Endothelial cell of umbilical vein (primary cell): ENCODE measurements around the gene EPX.

Experiments
- EZH2 ChIP-seq: IDR thresholded peaks from 2 replicates; pipeline ENCODE4 v1.6.1; 2012; ENCODE audit warnings: borderline replicate concordance, low read depth, mild to moderate bottlenecking, moderate library complexity, low read length, inconsistent platforms; ENCODE audit not compliant: severe bottlenecking
- MYC ChIP-seq: IDR thresholded peaks from one replicate; pipeline ENCODE4 v1.6.1; 2011; ENCODE audit warnings: mild to moderate bottlenecking, low read depth, low read length
- POLR2A ChIP-seq: IDR thresholded peaks from 2 replicates; pipeline ENCODE4 v1.6.1; 2012; ENCODE audit warnings: low read depth, mild to moderate bottlenecking, control low read depth, low read length
- POLR2AphosphoS5 ChIP-seq: IDR thresholded peaks from 2 replicates; pipeline ENCODE4 v1.6.1; 2012; ENCODE audit warnings: low read depth, mild to moderate bottlenecking, control low read depth, low read length, moderate library complexity; ENCODE audit not compliant: insufficient read depth
- TF ChIP-seq, protein P1 (sequence below), 2 donors: IDR thresholded peaks; 1 replicate in 1 of 2; 2 replicates in 1 of 2; pipeline ENCODE4 v1.5.1; 2011; ENCODE audit warnings: low read length in 2 of 2, mild to moderate bottlenecking in 2 of 2, moderate library complexity in 2 of 2, control low read depth in 1 of 2, inconsistent platforms in 1 of 2, low read depth in 1 of 2; ENCODE audit not compliant: insufficient read depth in 1 of 2; ENCODE audit errors: extremely low read depth in 1 of 2

GRCh38 chr17:58184986-58185761 is 7.4 kb upstream of the EPX start:
- TF ChIP-seq POLR2A, result no peak
- TF ChIP-seq MYC, result no peak
- TF ChIP-seq EZH2, result no peak
- TF ChIP-seq, protein P1, sequence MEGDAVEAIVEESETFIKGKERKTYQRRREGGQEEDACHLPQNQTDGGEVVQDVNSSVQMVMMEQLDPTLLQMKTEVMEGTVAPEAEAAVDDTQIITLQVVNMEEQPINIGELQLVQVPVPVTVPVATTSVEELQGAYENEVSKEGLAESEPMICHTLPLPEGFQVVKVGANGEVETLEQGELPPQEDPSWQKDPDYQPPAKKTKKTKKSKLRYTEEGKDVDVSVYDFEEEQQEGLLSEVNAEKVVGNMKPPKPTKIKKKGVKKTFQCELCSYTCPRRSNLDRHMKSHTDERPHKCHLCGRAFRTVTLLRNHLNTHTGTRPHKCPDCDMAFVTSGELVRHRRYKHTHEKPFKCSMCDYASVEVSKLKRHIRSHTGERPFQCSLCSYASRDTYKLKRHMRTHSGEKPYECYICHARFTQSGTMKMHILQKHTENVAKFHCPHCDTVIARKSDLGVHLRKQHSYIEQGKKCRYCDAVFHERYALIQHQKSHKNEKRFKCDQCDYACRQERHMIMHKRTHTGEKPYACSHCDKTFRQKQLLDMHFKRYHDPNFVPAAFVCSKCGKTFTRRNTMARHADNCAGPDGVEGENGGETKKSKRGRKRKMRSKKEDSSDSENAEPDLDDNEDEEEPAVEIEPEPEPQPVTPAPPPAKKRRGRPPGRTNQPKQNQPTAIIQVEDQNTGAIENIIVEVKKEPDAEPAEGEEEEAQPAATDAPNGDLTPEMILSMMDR (IDR thresholded peaks at IDR 0.05; ENCODE audit: extremely low read depth in 1 of 2, insufficient read depth in 1 of 2, low read depth in 1 of 2, low read length in 2 of 2), result no peak
- TF ChIP-seq POLR2AphosphoS5, result no peak
